Heart left ventricle (tissue), 13 donors: ENCODE results near the gene LRRC18.

ENCODE experiments used
- POLR2A ChIP-seq, 2 donors: fragments of 450-650 bp; IDR thresholded peaks; one replicate each; pipeline ENCODE4 v1.6.1; 2017; ENCODE audit warnings: antibody characterized with exemption in 2 of 2, mild to moderate bottlenecking in 2 of 2, moderate library complexity in 2 of 2
- TF ChIP-seq, protein P1 (sequence below), 12 donors: fragments of 200-600 bp; sonication (generic) in 4 of 12; IDR thresholded peaks; one replicate each; pipeline versions ENCODE4 v1.5.0 to v1.8.0; 2018 to 2022; ENCODE audit warnings: antibody characterized with exemption in 12 of 12, mild to moderate bottlenecking in 5 of 12
- donor health status: ischemic (EF 13 %, LVEDD 7.1; RV severe dilation, severe dysfunction).
- donor health status: DM: no; HTN: yes; CAD: no.
- donor health status: DM: no; HTN: no; CAD: no.
- donor health status: ischemic (EF 25% LVEDD 6.9; RV normal size, moderate dysfunction).
- donor health status: ischemic (EF 25% LVEDD 5.7; RV mildly dilated, moderate dysfunction).
- donor health status: ischemic (EF 35%, LVEDD 5.7; RV mildly dilated, moderate dysfunction).
- donor health status: nonischemic (EF 11% LVEDD 7.7; RV severe dilation, severe dysfunction).
- donor health status: DM: yes; HTN: yes; CAD: no.
- donor health status: PGD.
- donor health status: ischemic (EF 29% LVEDD 5.4; RV normal size, mild dysfunction).
- donor health status: nonischemic (EF 23%, LVEDD 6.1; RV moderate dilation, normal function).

DNA sequence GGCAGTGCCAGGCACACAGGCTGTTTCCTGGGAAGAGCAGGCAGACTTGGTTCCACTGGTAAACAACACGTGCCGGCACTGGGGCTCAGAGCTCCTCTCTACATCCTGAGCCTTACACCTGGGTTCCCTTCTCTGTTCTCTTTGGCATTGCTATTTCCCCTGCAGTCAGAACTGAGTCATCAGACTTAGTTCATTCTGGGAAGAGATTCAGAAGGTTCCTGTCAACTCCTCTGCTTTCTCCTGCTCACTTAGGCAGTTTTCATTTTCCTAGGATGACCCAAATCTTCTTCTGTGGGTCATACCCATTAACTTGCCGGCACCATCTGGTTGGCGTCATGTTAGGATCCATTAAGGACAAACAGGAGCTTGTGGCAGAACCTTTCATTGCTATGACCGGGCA lies 33.4 kb upstream of the LRRC18 start:
- TF ChIP-seq, protein P1, sequence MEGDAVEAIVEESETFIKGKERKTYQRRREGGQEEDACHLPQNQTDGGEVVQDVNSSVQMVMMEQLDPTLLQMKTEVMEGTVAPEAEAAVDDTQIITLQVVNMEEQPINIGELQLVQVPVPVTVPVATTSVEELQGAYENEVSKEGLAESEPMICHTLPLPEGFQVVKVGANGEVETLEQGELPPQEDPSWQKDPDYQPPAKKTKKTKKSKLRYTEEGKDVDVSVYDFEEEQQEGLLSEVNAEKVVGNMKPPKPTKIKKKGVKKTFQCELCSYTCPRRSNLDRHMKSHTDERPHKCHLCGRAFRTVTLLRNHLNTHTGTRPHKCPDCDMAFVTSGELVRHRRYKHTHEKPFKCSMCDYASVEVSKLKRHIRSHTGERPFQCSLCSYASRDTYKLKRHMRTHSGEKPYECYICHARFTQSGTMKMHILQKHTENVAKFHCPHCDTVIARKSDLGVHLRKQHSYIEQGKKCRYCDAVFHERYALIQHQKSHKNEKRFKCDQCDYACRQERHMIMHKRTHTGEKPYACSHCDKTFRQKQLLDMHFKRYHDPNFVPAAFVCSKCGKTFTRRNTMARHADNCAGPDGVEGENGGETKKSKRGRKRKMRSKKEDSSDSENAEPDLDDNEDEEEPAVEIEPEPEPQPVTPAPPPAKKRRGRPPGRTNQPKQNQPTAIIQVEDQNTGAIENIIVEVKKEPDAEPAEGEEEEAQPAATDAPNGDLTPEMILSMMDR (IDR thresholded peaks at IDR 0.05), result no peak
- TF ChIP-seq POLR2A (IDR thresholded peaks at IDR 0.05), result no peak
